Activated CD4-positive, alpha-beta T cell treated with anti-CD3 and anti-CD28 coated beads, Interleukin-2, amount 50 U/mL, for 16 hours (primary cell): ENCODE results near the gene MXI1.
"Not testable (repeated sequence)": the region's sequence is repeated elsewhere in the genome, so short reads cannot be mapped to it uniquely, and the experiment has no call there.

Experiments used
- DNase-seq: peaks from one replicate; pipeline ENCODE4 v3.0.0-alpha.2; 2020

Gene MXI1

GRCh38 chr10:110244550-110244949 is 37.1 kb downstream of the MXI1 start:
- no peak for DNase-seq

- DNase-seq: not testable (repeated sequence)
These were observed 40.4 kb downstream of the MXI1 start for GRCh38 chr10:110247833-110248232.

- DNase-seq: peak; percentile 57
These were observed 42.1 kb downstream of the MXI1 start for GRCh38 chr10:110249489-110249888.

- DNase-seq: peak; percentile 60
These were observed 44.0 kb downstream of the MXI1 start for GRCh38 chr10:110251392-110251791.

- DNase-seq: peak; percentile 39
These were observed 44.7 kb downstream of the MXI1 start for GRCh38 chr10:110252151-110252550.

GRCh38 chr10:110254467-110254866 is 47.1 kb downstream of the MXI1 start:
- no peak for DNase-seq

GRCh38 chr10:110258542-110258941 is 51.1 kb downstream of the MXI1 start:
- no peak for DNase-seq

GRCh38 chr10:110259317-110259716 is 51.9 kb downstream of the MXI1 start:
- DNase-seq: no peak

- DNase-seq: no peak
These were observed 53.5 kb downstream of the MXI1 start for GRCh38 chr10:110260746-110261477.

- no peak for DNase-seq
These were observed 55.8 kb downstream of the MXI1 start for GRCh38 chr10:110263164-110263563.

GRCh38 chr10:110265573-110266193 is 58.3 kb downstream of the MXI1 start:
- DNase-seq: no peak

- no peak for DNase-seq
These were observed 59.9 kb downstream of the MXI1 start for GRCh38 chr10:110267276-110267675.

GRCh38 chr10:110268442-110268841 is 61.0 kb downstream of the MXI1 start:
- no peak for DNase-seq

- DNase-seq: no peak
These were observed 61.6 kb downstream of the MXI1 start for GRCh38 chr10:110268971-110269370.

- DNase-seq: peak; percentile 29
These were observed 62.2 kb downstream of the MXI1 start for GRCh38 chr10:110269374-110270318.

GRCh38 chr10:110272995-110273394 is 65.6 kb downstream of the MXI1 start:
- not testable (repeated sequence) for DNase-seq

- DNase-seq: peak; percentile 19
These were observed 66.1 kb downstream of the MXI1 start for GRCh38 chr10:110273474-110273873.

- DNase-seq: no peak
These were observed 66.7 kb downstream of the MXI1 start for GRCh38 chr10:110274072-110274627.

- no peak for DNase-seq
These were observed 67.2 kb downstream of the MXI1 start for GRCh38 chr10:110274647-110275046.

- DNase-seq: no peak
These were observed 67.8 kb downstream of the MXI1 start for GRCh38 chr10:110275128-110275729.

GRCh38 chr10:110276603-110277002 is 69.2 kb downstream of the MXI1 start:
- DNase-seq: no peak

- no peak for DNase-seq
These were observed 70.2 kb downstream of the MXI1 start for GRCh38 chr10:110277591-110277990.
